SK-N-SH (cell line): ENCODE results near the gene AVPR2. TPM values are rescaled to one million over a fixed set of nuclear protein-coding genes. Genes with fewer than 3 reads are reported as not detected.

Experiments
- CTCF ChIA-PET: fragments of 300-600, 350-600 bp; formaldehyde crosslinking; extraction: SDS; loops from one replicate; lab custom pipeline; 2021; lab: Yijun Ruan, JAX
- POLR2A ChIA-PET: fragments of 350-600 bp; sonication (Branson Sonifier 250); formaldehyde crosslinking; extraction: SDS; loops from one replicate; lab custom pipeline; 2020; ENCODE audit warnings: antibody characterized with exemption, inconsistent platforms; lab: Yijun Ruan, JAX
- DNase-seq: peaks from one replicate; pipeline ENCODE4 v3.0.0; 2012
- H2AFZ ChIP-seq: fragments of 200-600 bp; sonication (generic); 2 replicates; pipeline ENCODE4 v1.8.1; 2016; ENCODE audit warnings: antibody characterized with exemption, mild to moderate bottlenecking, low read depth
- H3F3A ChIP-seq: fragments of 200-600 bp; sonication (generic); replicated peaks from 2 replicates; pipeline ENCODE3; 2016; ENCODE audit warnings: antibody characterized with exemption, mild to moderate bottlenecking; ENCODE audit not compliant: insufficient read depth
- H3K27ac ChIP-seq, 2 experiments: fragments of 200-500 bp in 1 of 2; fragments of 200-600 bp in 1 of 2; sonication (Bioruptor generic) in 1 of 2; sonication (generic), shearing (Covaris generic) in 1 of 2; 2 replicates each; pipeline versions ENCODE4 v1.5.1 to v1.6.1; 2014 to 2016; ENCODE audit warnings: low read depth in 2 of 2, inconsistent platforms in 1 of 2, low read length in 1 of 2, mild to moderate bottlenecking in 1 of 2, mixed read lengths in 1 of 2
- H3K27me3 ChIP-seq: fragments of 200-600 bp; sonication (generic), shearing (Covaris generic); 2 replicates; pipeline ENCODE4 v1.6.1; 2016; ENCODE audit warnings: mixed run types; ENCODE audit not compliant: insufficient read depth
- H3K36me3 ChIP-seq, 2 experiments: fragments of 200-500 bp in 1 of 2; fragments of 200-600 bp in 1 of 2; sonication (Bioruptor generic) in 1 of 2; sonication (generic) in 1 of 2; replicated peaks in 1 of 2; 2 replicates each; pipeline versions ENCODE3 to v1.5.1; 2014 to 2016; ENCODE audit warnings: low read length in 1 of 2, mild to moderate bottlenecking in 1 of 2; ENCODE audit not compliant: insufficient read depth in 2 of 2, control insufficient read depth in 1 of 2
- H3K4me1 ChIP-seq, 2 experiments: fragments of 200-500 bp in 1 of 2; fragments of 200-600 bp in 1 of 2; sonication (Bioruptor generic) in 1 of 2; sonication (generic), shearing (Covaris generic) in 1 of 2; 2 replicates each; pipeline versions ENCODE4 v1.5.1 to v1.6.1; 2014 to 2016; ENCODE audit warnings: low read depth in 1 of 2, low read length in 1 of 2, mixed run types in 1 of 2; ENCODE audit not compliant: insufficient read depth in 2 of 2, control insufficient read depth in 1 of 2
- H3K4me2 ChIP-seq: fragments of 200-600 bp; sonication (generic), shearing (Covaris generic); 2 replicates; pipeline ENCODE4 v1.6.1; 2017; ENCODE audit warnings: mixed run types
- H3K4me3 ChIP-seq, 2 experiments: fragments of 200-500 bp in 1 of 2; fragments of 200-600 bp in 1 of 2; sonication (Bioruptor generic) in 1 of 2; sonication (generic), shearing (Covaris generic) in 1 of 2; 2 replicates each; pipeline versions ENCODE4 v1.5.1 to v1.8.1; 2014 to 2016; ENCODE audit warnings: low read depth in 2 of 2, inconsistent platforms in 1 of 2, low read length in 1 of 2, mild to moderate bottlenecking in 1 of 2, mixed read lengths in 1 of 2, moderate library complexity in 1 of 2
- H3K79me2 ChIP-seq: fragments of 200-600 bp; sonication (generic); 2 replicates; pipeline ENCODE4 v1.8.1; 2017; ENCODE audit warnings: mild to moderate bottlenecking; ENCODE audit not compliant: insufficient read depth
- H3K9ac ChIP-seq: fragments of 200-600 bp; sonication (generic); 2 replicates; pipeline ENCODE4 v1.6.1; 2017; ENCODE audit warnings: mixed run types
- H3K9me2 ChIP-seq: fragments of 200-600 bp; sonication (generic); 2 replicates; pipeline ENCODE4 v1.6.1; 2017; ENCODE audit warnings: mixed run types
- H3K9me3 ChIP-seq: fragments of 200-600 bp; sonication (generic); 2 replicates; pipeline ENCODE4 v1.6.1; 2017; ENCODE audit warnings: mixed run types, mild to moderate bottlenecking, moderate library complexity
- H4K20me1 ChIP-seq: fragments of 200-600 bp; sonication (generic); 2 replicates; pipeline ENCODE4 v1.6.1; 2017; ENCODE audit warnings: mild to moderate bottlenecking, mixed run types; ENCODE audit not compliant: insufficient read depth
- CHD2 ChIP-seq: fragments of 150-350 bp; IDR thresholded peaks from 2 replicates; pipeline ENCODE4 v1.6.1; 2018; ENCODE audit warnings: low read length; ENCODE audit not compliant: partially characterized antibody
- CTCF ChIP-seq: fragments of 200-600 bp; sonication (generic); IDR thresholded peaks from 2 replicates; pipeline ENCODE4 v1.6.1; 2017; ENCODE audit warnings: antibody characterized with exemption, mild to moderate bottlenecking, moderate library complexity
- ELF1 ChIP-seq: IDR thresholded peaks from 2 replicates; pipeline ENCODE4 v1.4.0; 2012
- EZH2phosphoT487 ChIP-seq: fragments of 200-600 bp; sonication (generic); IDR thresholded peaks from 2 replicates; pipeline ENCODE4 v1.6.1; 2017; ENCODE audit warnings: low read depth, mixed run types, mild to moderate bottlenecking, antibody characterized with exemption, moderate library complexity, borderline replicate concordance
- FOXM1 ChIP-seq: IDR thresholded peaks from 2 replicates; pipeline ENCODE4 v1.4.0; 2012; ENCODE audit warnings: low read depth, mild to moderate bottlenecking
- GABPA ChIP-seq: IDR thresholded peaks from 2 replicates; pipeline ENCODE4 v1.4.0; 2012; ENCODE audit warnings: low read depth, mild to moderate bottlenecking
- GATA2 ChIP-seq: sonication (generic); formaldehyde crosslinking; IDR thresholded peaks from 2 replicates; pipeline ENCODE4 v1.5.0; 2020; ENCODE audit warnings: mild to moderate bottlenecking, missing genetic modification reagents
- IRF3 ChIP-seq: fragments of 150-350 bp; IDR thresholded peaks from 2 replicates; pipeline ENCODE4 v1.6.1; 2016; ENCODE audit warnings: mild to moderate bottlenecking, low read depth, low read length
- JUND ChIP-seq: IDR thresholded peaks from 2 replicates; pipeline ENCODE4 v1.4.0; 2012
- MAX ChIP-seq: IDR thresholded peaks from 2 replicates; pipeline ENCODE4 v1.4.0; 2012; ENCODE audit warnings: low read depth
- MXI1 ChIP-seq: IDR thresholded peaks from 2 replicates; pipeline ENCODE4 v1.6.1; 2012; ENCODE audit warnings: mild to moderate bottlenecking, low read depth, low read length, improper control_type of control experiment
- NFIC ChIP-seq: IDR thresholded peaks from 2 replicates; pipeline ENCODE4 v1.4.0; 2012; ENCODE audit warnings: borderline replicate concordance
- PBX3 ChIP-seq: IDR thresholded peaks from 2 replicates; pipeline ENCODE4; 2012
- RXRA ChIP-seq: IDR thresholded peaks from 2 replicates; pipeline ENCODE4 v1.4.0; 2012; ENCODE audit warnings: low read depth, mild to moderate bottlenecking, borderline replicate concordance
- SMC3 ChIP-seq: IDR thresholded peaks from 2 replicates; pipeline ENCODE4 v1.6.1; 2012; ENCODE audit warnings: low read depth, low read length, improper control_type of control experiment
- TAF1 ChIP-seq: IDR thresholded peaks from 2 replicates; pipeline ENCODE4 v1.6.1; 2012; ENCODE audit warnings: low read depth, mild to moderate bottlenecking, low read length, moderate library complexity, borderline replicate concordance
- USF2 ChIP-seq: fragments of 150-350 bp; IDR thresholded peaks from 2 replicates; pipeline ENCODE4 v1.6.1; 2017; ENCODE audit warnings: antibody characterized with exemption, low read length, low read depth, borderline replicate concordance
- ZBTB33 ChIP-seq: IDR thresholded peaks from 2 replicates; pipeline ENCODE4 v1.4.0; 2012; ENCODE audit warnings: low read depth, borderline replicate concordance
- WGBS: methylation state at CpG from one replicate; pipeline ENCODE4 v1.1.6; 2017; ENCODE audit warnings: low lambda C conversion rate; 5-methylcytosine and 5-hydroxymethylcytosine counted together
- polyA plus RNA-seq, 3 experiments: library from polyadenylated mRNA; depleted of rRNA; stranded (reverse); fragments of >200 nt; gene quantifications; 2 replicates each; pipeline ENCODE4 v1.2.3, GENCODE V29; 2012

Gene AVPR2
- polyA plus RNA-seq, 1 of the 3 experiments (the other 2 are of a cell fraction) = not detected

GRCh38 chrX:153952373-153953026 lies 48.0 kb downstream of the AVPR2 start:
- Histone ChIP-seq H3K4me2 (no peak overlapping the region), H3K79me2 (no peaks in the 10 kb centered on the region), H3K4me1 (no peaks in the 10 kb centered on the region; a peak in 1 of 4 replicates), H2AFZ (no peak overlapping the region), H3K9ac (no peak overlapping the region), H3K27me3 (no peaks in the 10 kb centered on the region), H3K36me3 (peaks cover 13 to 96% of the 10 kb centered on the region in 2 experiments), H3F3A (peaks cover 16% of the 10 kb centered on the region), H3K27ac (no peak overlapping the region), H3K9me3 (no peaks in the 10 kb centered on the region), H3K4me3 (no peak overlapping the region), H3K9me2 (no peaks in the 10 kb centered on the region), H4K20me1 (peaks cover 5% of the 10 kb centered on the region; the same call in 1 of the 2 replicates)
- no peak for DNase-seq
- CTCF ChIA-PET = interaction anchor here (0.5 to 11.8 kb wide), 12 partner anchors 8 to 398 kb away, joined by 3 to 271 read pairs (median 5); partner anchors contain the start of genes ARHGAP4, HCFC1, NAA10 and PLXNB3
- whole genome bisulfite sequencing = 96% methylated on average over 19 of the region's 32 CpGs
- POLR2A ChIA-PET = no interaction called here
- no peak for TF ChIP-seq PBX3
- no peak for TF ChIP-seq GABPA
- no peak for TF ChIP-seq NFIC
- no peak for TF ChIP-seq IRF3
- TF ChIP-seq EZH2phosphoT487 = no peak
- no peak for TF ChIP-seq ZBTB33
- no peak for TF ChIP-seq USF2
- TF ChIP-seq MAX = no peak
- no peak for TF ChIP-seq SMC3
- no peak for TF ChIP-seq GATA2 (CRISPR knock-in tag)
- TF ChIP-seq MXI1 = no peak
- no peak for TF ChIP-seq JUND
- TF ChIP-seq CTCF = no peak
- TF ChIP-seq FOXM1 = no peak
- no peak for TF ChIP-seq ELF1
- no peak for TF ChIP-seq TAF1
- TF ChIP-seq CHD2 = no peak
- TF ChIP-seq RXRA = no peak
